Retinal pigment epithelial cell (primary cell): Measurements from ENCODE around the gene FGD6.

Source experiments
- DNase-seq: peaks from one replicate; pipeline ENCODE4 v3.0.0-alpha.2; 2010; ENCODE audit warnings: low read depth
- H3K4me3 ChIP-seq: 2 replicates; pipeline ENCODE4 v1.5.1; 2011; ENCODE audit warnings: mild to moderate bottlenecking, low read length, control low read depth, moderate library complexity
- TF ChIP-seq, protein P1 (sequence below): conservative IDR thresholded peaks from 2 replicates; pipeline ENCODE4 v1.5.1; 2011; ENCODE audit warnings: low read depth, low read length, control low read depth, inconsistent platforms

FGD6 gene

DNA sequence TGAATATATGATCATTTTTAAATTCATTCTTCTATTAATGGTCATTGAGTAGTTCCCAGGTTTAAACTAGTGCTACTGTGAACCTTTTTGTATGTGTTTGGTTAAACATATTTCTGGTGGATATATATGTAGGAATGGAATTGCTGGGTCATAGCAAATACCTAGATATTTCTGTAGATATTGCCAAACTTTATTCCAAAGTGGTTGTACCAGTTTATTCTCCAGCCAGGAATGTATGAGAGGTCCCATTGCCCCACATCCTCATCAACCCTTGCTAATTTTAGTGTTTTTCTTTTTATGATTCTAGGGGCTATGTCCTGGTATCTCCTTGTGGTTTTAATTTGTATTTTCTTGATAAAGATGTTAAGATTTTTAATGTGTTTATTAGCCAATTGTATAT lies 3.5 kb upstream of the FGD6 start:
- no peak overlapping the region for H3K4me3 ChIP-seq
- DNase-seq, result no peak
- TF ChIP-seq, protein P1, sequence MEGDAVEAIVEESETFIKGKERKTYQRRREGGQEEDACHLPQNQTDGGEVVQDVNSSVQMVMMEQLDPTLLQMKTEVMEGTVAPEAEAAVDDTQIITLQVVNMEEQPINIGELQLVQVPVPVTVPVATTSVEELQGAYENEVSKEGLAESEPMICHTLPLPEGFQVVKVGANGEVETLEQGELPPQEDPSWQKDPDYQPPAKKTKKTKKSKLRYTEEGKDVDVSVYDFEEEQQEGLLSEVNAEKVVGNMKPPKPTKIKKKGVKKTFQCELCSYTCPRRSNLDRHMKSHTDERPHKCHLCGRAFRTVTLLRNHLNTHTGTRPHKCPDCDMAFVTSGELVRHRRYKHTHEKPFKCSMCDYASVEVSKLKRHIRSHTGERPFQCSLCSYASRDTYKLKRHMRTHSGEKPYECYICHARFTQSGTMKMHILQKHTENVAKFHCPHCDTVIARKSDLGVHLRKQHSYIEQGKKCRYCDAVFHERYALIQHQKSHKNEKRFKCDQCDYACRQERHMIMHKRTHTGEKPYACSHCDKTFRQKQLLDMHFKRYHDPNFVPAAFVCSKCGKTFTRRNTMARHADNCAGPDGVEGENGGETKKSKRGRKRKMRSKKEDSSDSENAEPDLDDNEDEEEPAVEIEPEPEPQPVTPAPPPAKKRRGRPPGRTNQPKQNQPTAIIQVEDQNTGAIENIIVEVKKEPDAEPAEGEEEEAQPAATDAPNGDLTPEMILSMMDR, result no peak

DNA sequence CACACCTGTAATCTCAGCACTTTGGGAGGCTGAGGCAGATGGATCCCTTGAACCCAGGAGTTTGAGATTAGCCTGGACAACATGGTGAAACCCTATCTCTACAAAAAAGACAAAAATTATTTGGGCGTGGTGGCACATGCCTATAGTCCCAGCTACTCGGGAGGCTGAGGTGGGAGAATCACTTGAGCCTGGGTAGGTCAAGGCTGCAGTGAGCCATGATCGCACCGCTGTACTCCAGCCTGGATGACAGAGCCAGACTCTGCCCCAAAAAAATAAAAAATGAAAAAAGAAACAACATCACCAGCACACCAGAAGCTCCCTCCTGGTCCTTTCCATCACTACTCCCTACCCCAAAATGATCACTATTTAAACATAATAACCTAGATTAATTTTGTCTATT lies 2.9 kb upstream of the FGD6 start:
- no peak for DNase-seq
- no peak overlapping the region for H3K4me3 ChIP-seq
- TF ChIP-seq, protein P1, result no peak

DNA sequence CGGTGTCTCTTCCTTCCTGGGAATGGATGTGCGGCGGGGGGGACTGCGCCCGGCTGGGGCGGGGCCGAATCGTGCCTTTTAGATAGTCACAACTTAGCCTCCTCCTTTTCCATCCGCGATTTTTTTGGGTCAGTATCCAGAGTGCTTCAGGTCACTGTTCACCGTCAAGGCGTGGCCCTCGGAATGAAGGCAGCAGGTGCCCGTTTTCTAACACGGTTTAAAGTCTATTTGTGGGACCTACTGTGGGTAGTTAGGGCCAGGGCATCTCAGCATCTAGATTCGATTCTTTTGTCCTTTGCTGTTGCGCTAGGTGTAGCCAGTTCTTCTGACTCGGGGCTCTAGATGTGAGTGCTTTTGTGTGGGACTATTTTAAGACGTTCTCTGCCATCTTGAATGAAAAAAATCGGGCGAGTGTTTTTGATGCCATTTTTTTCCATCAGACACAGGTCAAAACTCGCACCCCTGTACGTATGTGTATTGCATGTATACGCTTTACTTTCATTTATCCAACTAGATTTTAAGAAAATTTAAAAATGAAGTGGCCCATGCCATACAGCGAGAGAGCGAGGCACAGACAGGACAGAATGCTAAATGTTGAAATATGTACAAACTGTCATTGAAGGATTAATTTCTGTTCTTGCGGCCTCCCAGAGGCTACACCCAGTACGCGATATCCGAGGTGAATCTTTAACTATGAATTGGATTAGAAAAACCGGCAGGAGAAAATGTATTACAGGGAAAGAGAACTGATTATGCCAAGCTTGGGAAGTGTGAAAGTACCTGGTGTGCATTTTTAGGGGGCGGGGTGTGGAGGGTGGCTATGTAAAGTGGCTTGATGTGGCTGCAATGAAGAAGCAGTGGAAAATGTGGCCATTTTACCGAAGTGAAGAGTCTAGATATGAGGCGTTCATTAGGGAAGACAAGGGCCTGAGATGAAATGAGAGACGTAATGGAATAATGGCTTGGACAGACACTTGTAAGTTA lies 1.2 kb upstream of the FGD6 start:
- no peak for DNase-seq
- H3K4me3 ChIP-seq, result peak overlapping the region; percentile 90
- TF ChIP-seq, protein P1, result no peak

- TF ChIP-seq, protein P1, result no peak
- no peak for DNase-seq
- peak overlapping the region; percentile 90 for H3K4me3 ChIP-seq
Measured at GRCh38 chr12:95216711-95217376, 423 bp downstream of the FGD6 start.

- H3K4me3 ChIP-seq, result peak overlapping the region; percentile 90
- no peak for DNase-seq
- TF ChIP-seq, protein P1, result no peak
Measured at GRCh38 chr12:95215949-95216348, 1.3 kb downstream of the FGD6 start.

DNA sequence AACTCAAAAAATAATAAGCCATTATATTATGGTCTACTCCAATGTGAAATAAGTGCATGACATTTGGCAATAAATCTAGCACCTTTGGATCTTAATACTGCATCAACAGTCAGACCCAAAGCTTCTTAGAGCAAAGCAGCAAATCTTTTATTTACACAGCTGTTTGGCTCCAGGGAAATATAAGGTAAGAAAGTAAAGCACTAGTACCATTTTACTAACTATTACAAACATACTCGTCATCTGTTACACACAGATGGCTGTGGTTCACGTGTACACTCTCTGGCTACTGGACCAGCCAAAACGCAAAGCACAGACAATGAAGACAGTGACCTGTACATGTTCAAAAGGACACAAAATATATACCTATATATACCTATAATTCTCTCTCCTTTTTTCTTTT lies 2.8 kb downstream of the FGD6 start:
- TF ChIP-seq, protein P1, result no peak
- H3K4me3 ChIP-seq, result no peak overlapping the region
- DNase-seq, result no peak
